GM12878 (cell line): ENCODE measurements around the gene SRF. TPM values are rescaled to one million over a fixed set of nuclear protein-coding genes. Genes with fewer than 3 reads are reported as not detected.

Experiments
- ATAC-seq: fragments of 200-7000 bp; cut with Tn5 transposase; 3 replicates; pipeline ENCODE4 v1.9.1; 2020; ENCODE audit warnings: mild to moderate bottlenecking, moderate library complexity
- BruUV-seq: library from RNA; stranded (reverse); fragments of 400-500 nt; replicated peaks from 2 replicates; lab custom pipeline; 2021; lab: Mats Ljungman, UMichigan
- CTCF ChIA-PET: fragments of 300-600 bp; sonication (Branson Sonifier 250); formaldehyde crosslinking; extraction: SDS; loops from one replicate; lab custom pipeline; 2021; ENCODE audit warnings: inconsistent platforms; lab: Yijun Ruan, JAX
- POLR2A ChIA-PET: fragments of 350-600 bp; formaldehyde crosslinking; extraction: SDS; loops from one replicate; lab custom pipeline; 2021; ENCODE audit warnings: inconsistent platforms; lab: Charles Lee
- RAD21 ChIA-PET: fragments of 300-600 bp; sonication (Branson Sonifier 250); formaldehyde crosslinking; loops from one replicate; lab custom pipeline; 2023; ENCODE audit warnings: antibody characterized with exemption; ENCODE audit not compliant: unreplicated experiment; lab: Charles Lee
- SMC1A ChIA-PET: fragments of 300-600 bp; sonication (Branson Sonifier 250); formaldehyde crosslinking; loops from one replicate; lab custom pipeline; 2023; ENCODE audit not compliant: unreplicated experiment, uncharacterized antibody; lab: Charles Lee
- DNase-seq: peaks from one replicate; pipeline ENCODE4 v3.0.0-alpha.2; 2011; ENCODE audit warnings: low read depth, low spot score
- FAIRE-seq: peaks from 3 replicates; lab custom pipeline; 2011; peaks lifted over from hg19 to GRCh38; lab: Jason Lieb, UNC
- H2AFZ ChIP-seq: 2 replicates; pipeline ENCODE4 v1.6.0; 2011; ENCODE audit warnings: low read depth, low read length, control low read depth; ENCODE audit not compliant: control insufficient read depth
- H3K27ac ChIP-seq: 2 replicates; pipeline ENCODE4 v1.5.1; 2011; ENCODE audit warnings: control low read depth; ENCODE audit not compliant: control insufficient read depth, insufficient read depth
- H3K27me3 ChIP-seq, 2 experiments: replicated peaks in 1 of 2; 2 replicates each; pipeline versions ENCODE4 v1.6.0 to v1.6.1; 2011; ENCODE audit warnings: low read length in 1 of 2; ENCODE audit not compliant: control insufficient read depth in 2 of 2, insufficient read depth in 2 of 2
- H3K36me3 ChIP-seq, 2 experiments: 2 replicates each; pipeline ENCODE4 v1.5.1; 2011; ENCODE audit warnings: low read length in 1 of 2; ENCODE audit not compliant: control insufficient read depth in 2 of 2, insufficient read depth in 2 of 2
- H3K4me1 ChIP-seq: 2 replicates; pipeline ENCODE4 v1.6.1; 2011; ENCODE audit warnings: mild to moderate bottlenecking, low read length, moderate library complexity, mixed read lengths; ENCODE audit not compliant: control insufficient read depth, insufficient read depth
- H3K4me2 ChIP-seq: 2 replicates; pipeline ENCODE4 v1.6.0; 2011; ENCODE audit warnings: control low read depth; ENCODE audit not compliant: control insufficient read depth, insufficient read depth
- H3K4me3 ChIP-seq: fragments of 200-600 bp; sonication (generic); 2 replicates; pipeline ENCODE4 v1.5.1; 2016
- H3K79me2 ChIP-seq: 2 replicates; pipeline ENCODE4 v1.6.0; 2011; ENCODE audit warnings: low read length; ENCODE audit not compliant: control insufficient read depth, insufficient read depth
- H3K9ac ChIP-seq: 2 replicates; pipeline ENCODE4 v1.8.0; 2011; ENCODE audit warnings: low read length, control low read depth, mixed read lengths; ENCODE audit not compliant: control insufficient read depth, insufficient read depth
- H3K9me3 ChIP-seq: replicated peaks from 3 replicates; pipeline ENCODE4 v1.5.1; 2011; ENCODE audit warnings: mild to moderate bottlenecking, low read length; ENCODE audit not compliant: control insufficient read depth, insufficient read depth
- H4K20me1 ChIP-seq: 2 replicates; pipeline ENCODE4 v1.6.0; 2011; ENCODE audit not compliant: control insufficient read depth, insufficient read depth
- BRCA1 ChIP-seq: IDR thresholded peaks from 2 replicates; pipeline ENCODE4 v1.6.1; 2011; ENCODE audit warnings: low read depth, low read length, improper control_type of control experiment
- EGR1 ChIP-seq, 2 experiments: IDR thresholded peaks; 1 replicate in 1 of 2; 2 replicates in 1 of 2; pipeline ENCODE4 v1.6.1; 2011 to 2012; ENCODE audit warnings: low read depth in 2 of 2, low read length in 2 of 2, borderline replicate concordance in 1 of 2, mild to moderate bottlenecking in 1 of 2, moderate library complexity in 1 of 2
- LARP7 ChIP-seq: fragments of 450-650 bp; IDR thresholded peaks from 2 replicates; pipeline ENCODE4 v1.6.1; 2017; ENCODE audit warnings: mild to moderate bottlenecking
- MXI1 ChIP-seq: fragments of 150-350 bp; IDR thresholded peaks from 2 replicates; pipeline ENCODE4 v1.6.1; 2011; ENCODE audit warnings: low read depth, mild to moderate bottlenecking, inconsistent platforms, low read length, improper control_type of control experiment
- POLR2A ChIP-seq: IDR thresholded peaks from 2 replicates; pipeline ENCODE4 v1.6.1; 2011; ENCODE audit warnings: low read depth, mild to moderate bottlenecking, low read length
- POLR2AphosphoS5 ChIP-seq: IDR thresholded peaks from 2 replicates; pipeline ENCODE4 v1.6.1; 2011; ENCODE audit warnings: mild to moderate bottlenecking, low read length, inconsistent platforms
- SUPT20H ChIP-seq: IDR thresholded peaks from 2 replicates; pipeline ENCODE4 v1.6.1; 2011; ENCODE audit warnings: low read depth, mild to moderate bottlenecking, low read length, moderate library complexity, borderline replicate concordance; ENCODE audit not compliant: control insufficient read depth
- TCF12 ChIP-seq: IDR thresholded peaks from 2 replicates; pipeline ENCODE4 v1.6.1; 2011; ENCODE audit warnings: low read depth, mild to moderate bottlenecking, low read length
- ZSCAN29 ChIP-seq: fragments of 450-650 bp; IDR thresholded peaks from 2 replicates; pipeline ENCODE4 v1.6.1; 2017; ENCODE audit warnings: mild to moderate bottlenecking, moderate library complexity
- WGBS: methylation state at CpG from one replicate; pipeline ENCODE4 v1.1.6; 2016; ENCODE audit warnings: low lambda C conversion rate; ENCODE audit not compliant: insufficient replicate concordance, insufficient coverage; ENCODE audit errors: missing lambda C conversion rate; 5-methylcytosine and 5-hydroxymethylcytosine counted together
- in situ Hi-C: fragments of 300-500 bp; cut with MboI; formaldehyde crosslinking; loops from 9 replicates; pipeline ENCODE4 v1.14.3; 2018; ENCODE audit warnings: mixed read lengths
- intact Hi-C: fragments of 100-400 bp; cut with micrococcal nuclease; formaldehyde crosslinking; loops from one replicate; pipeline ENCODE4 v1.14.2; 2022; ENCODE audit not compliant: unreplicated experiment
- polyA plus RNA-seq, 11 experiments: library from polyadenylated mRNA; depleted of rRNA in 4 of 11; unstranded in 6 of 11; stranded (reverse) in 5 of 11; fragments of >200 nt; fragmentation: Nextera tagmentation in 4 of 11; fragmentation: Illumina TruSeq in 1 of 11; extraction: Ambion mirVana in 4 of 11; extraction: Trizol in 1 of 11; gene quantifications; 1 replicate in 1 of 11; 2 replicates in 10 of 11; pipeline versions ENCODE4 v1.2.1 to v1.2.3, GENCODE V29; 2011 to 2016; ENCODE audit warnings: inconsistent platforms in 2 of 11, missing spikeins in 2 of 11, low read depth in 1 of 11
- total RNA-seq, 4 experiments: library from RNA; depleted of rRNA in 3 of 4; stranded (reverse); fragments of >200 nt in 3 of 4; fragmentation: Illumina TruSeq in 1 of 4; extraction: Trizol in 1 of 4; gene quantifications; 2 replicates each; pipeline versions ENCODE4 v1.2.1 to v1.2.3, GENCODE V29; 2013 to 2021
- TF ChIP-seq, protein P1 (sequence below): IDR thresholded peaks from 2 replicates; pipeline ENCODE4 v1.6.1; 2012; ENCODE audit warnings: low read depth, low read length, improper control_type of control experiment
- TF ChIP-seq, protein P2 (sequence below): IDR thresholded peaks from 2 replicates; pipeline ENCODE4 v1.6.1; 2011; ENCODE audit warnings: borderline replicate concordance, low read depth, mild to moderate bottlenecking, moderate library complexity, mixed read lengths, low read length; ENCODE audit not compliant: insufficient read depth; ENCODE audit errors: extremely low read length

Gene SRF
- total and polyA plus RNA-seq, 10 of the 15 experiments (the other 5 are each of a cell fraction or from before 2014, with no cell fraction given), result 2.3 to 56.3 (median 28.2) TPM

DNA sequence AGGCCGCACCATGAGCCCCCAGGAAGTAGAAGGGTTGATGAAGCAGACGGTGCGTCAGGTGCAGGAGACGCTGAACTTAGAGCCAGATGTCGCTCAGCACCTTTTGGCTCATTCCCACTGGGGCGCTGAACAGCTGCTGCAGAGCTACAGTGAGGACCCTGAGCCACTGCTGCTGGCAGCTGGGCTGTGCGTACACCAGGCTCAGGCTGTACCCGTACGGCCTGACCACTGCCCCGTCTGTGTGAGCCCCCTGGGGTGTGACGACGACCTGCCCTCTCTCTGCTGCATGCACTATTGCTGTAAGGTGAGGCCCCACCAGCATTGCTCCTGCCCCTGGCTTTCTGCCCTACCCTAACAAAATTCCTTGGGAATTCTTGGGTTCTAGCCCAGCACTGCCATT is 45.1 kb downstream of the SRF start:
- Histone ChIP-seq H3K4me2 (no peak overlapping the region), H3K27me3 (no peaks in the 10 kb centered on the region), H4K20me1 (no peaks in the 10 kb centered on the region), H3K36me3 (peaks cover 0 to 1% of the 10 kb centered on the region in 2 experiments; a peak in 2 of 4 replicates), H3K27ac (no peak overlapping the region), H2AFZ (no peak overlapping the region), H3K4me1 (no peaks in the 10 kb centered on the region), H3K9me3 (no peaks in the 10 kb centered on the region), H3K4me3 (no peak overlapping the region), H3K79me2 (no peaks in the 10 kb centered on the region), H3K9ac (no peak overlapping the region)
- ATAC-seq, result no peak
- ChIA-PET RAD21 (interaction anchor here (0.5 kb wide), 1 partner anchor 50 kb away, joined by 3 read pairs; no protein-coding TSS in a partner anchor), POLR2A (no interaction called here), SMC1A (interaction anchor here (1.1 kb wide), 1 partner anchor 8 kb away, joined by 3 read pairs; no protein-coding TSS in a partner anchor), CTCF (interaction anchor here (0.6 to 1.3 kb wide), 3 partner anchors 13 to 140 kb away, joined by 3 to 6 read pairs (median 3); partner anchors contain the start of gene DNPH1)
- in situ Hi-C loops (no loop called here), intact Hi-C loops (no loop called here)
- FAIRE-seq, result no peak
- WGBS, result 84% methylated on average over 12 of the region's 12 CpGs
- TF ChIP-seq, protein P1, sequence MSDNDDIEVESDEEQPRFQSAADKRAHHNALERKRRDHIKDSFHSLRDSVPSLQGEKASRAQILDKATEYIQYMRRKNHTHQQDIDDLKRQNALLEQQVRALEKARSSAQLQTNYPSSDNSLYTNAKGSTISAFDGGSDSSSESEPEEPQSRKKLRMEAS, result no peak
- no peak for TF ChIP-seq ZSCAN29
- TF ChIP-seq MXI1, result no peak
- no peak for TF ChIP-seq SUPT20H
- TF ChIP-seq TCF12, result no peak
- no TSS peak for BruUV-seq
- no peak for DNase-seq

DNA sequence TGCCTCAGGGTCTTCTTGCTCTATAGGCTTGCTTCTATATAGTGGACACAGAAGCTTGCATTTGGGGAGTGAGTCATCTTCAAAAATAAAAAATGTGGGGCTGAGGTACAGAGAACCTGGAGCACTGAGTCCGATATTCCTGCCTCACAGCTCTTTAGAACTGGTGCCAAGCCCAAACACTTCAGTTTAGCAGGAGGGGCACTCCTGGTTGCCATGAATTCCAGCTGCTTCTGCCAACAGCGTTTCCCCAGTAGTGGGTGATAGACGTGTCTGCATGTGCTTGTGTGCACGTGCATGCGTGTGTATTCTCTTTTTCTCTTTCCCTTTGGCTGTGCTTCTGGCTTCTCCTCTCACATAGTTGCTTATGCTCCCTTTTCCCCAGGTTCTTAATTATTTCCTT is 46.3 kb downstream of the SRF start:
- BruUV-seq, result no TSS peak
- Histone ChIP-seq H3K79me2 (no peaks in the 10 kb centered on the region), H3K9me3 (no peaks in the 10 kb centered on the region), H3K27ac (no peak overlapping the region), H4K20me1 (no peaks in the 10 kb centered on the region), H3K4me3 (no peak overlapping the region), H3K36me3 (peaks cover 0 to 1% of the 10 kb centered on the region in 2 experiments; a peak in 2 of 4 replicates), H3K27me3 (no peaks in the 10 kb centered on the region), H2AFZ (no peak overlapping the region), H3K4me2 (no peak overlapping the region), H3K9ac (no peak overlapping the region), H3K4me1 (no peaks in the 10 kb centered on the region; the same call in 1 of the 2 replicates)
- intact Hi-C loops, result no loop called here
- ATAC-seq (no peak), DNase-seq (no peak), FAIRE-seq (no peak)
- POLR2A ChIA-PET, result no interaction called here
- WGBS, result 91% methylated on average over 5 of the region's 5 CpGs
- RAD21 ChIA-PET, result no interaction called here
- no peak for TF ChIP-seq POLR2AphosphoS5
- no peak for TF ChIP-seq EGR1 (IDR thresholded peaks at IDR 0.05; ENCODE audit: borderline replicate concordance in 1 of 2, low read depth in 2 of 2, low read length in 2 of 2)
- no peak for TF ChIP-seq POLR2A
- TF ChIP-seq, protein P2, sequence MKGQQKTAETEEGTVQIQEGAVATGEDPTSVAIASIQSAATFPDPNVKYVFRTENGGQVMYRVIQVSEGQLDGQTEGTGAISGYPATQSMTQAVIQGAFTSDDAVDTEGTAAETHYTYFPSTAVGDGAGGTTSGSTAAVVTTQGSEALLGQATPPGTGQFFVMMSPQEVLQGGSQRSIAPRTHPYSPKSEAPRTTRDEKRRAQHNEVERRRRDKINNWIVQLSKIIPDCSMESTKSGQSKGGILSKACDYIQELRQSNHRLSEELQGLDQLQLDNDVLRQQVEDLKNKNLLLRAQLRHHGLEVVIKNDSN, result no peak
- no peak for TF ChIP-seq LARP7
- no peak for TF ChIP-seq BRCA1
- CTCF ChIA-PET, result interaction anchor here (2.7 kb wide), 1 partner anchor 12 kb away, joined by 8 read pairs; the partner anchor contains the start of gene DNPH1
- in situ Hi-C loops, result no loop called here
- SMC1A ChIA-PET, result interaction anchor here (1.4 kb wide), 1 partner anchor 21 kb away, joined by 4 read pairs; no protein-coding TSS in a partner anchor
